HCT116 (cell line): Measurements from ENCODE around the gene TOX2.

Source experiments
- CEBPB ChIP-seq: IDR thresholded peaks from 2 replicates; pipeline ENCODE4 v1.6.1; 2012; ENCODE audit warnings: low read depth
- CTCF ChIP-seq, 3 experiments: fragments of 200-600 bp in 1 of 3; sonication (generic) in 1 of 3; IDR thresholded peaks in 2 of 3; conservative IDR thresholded peaks in 1 of 3; 2 replicates each; pipeline ENCODE4 v1.5.1; 2012 to 2017; ENCODE audit warnings: low read depth in 2 of 3, low read length in 2 of 3, antibody characterized with exemption in 1 of 3, borderline replicate concordance in 1 of 3, control low read depth in 1 of 3, mild to moderate bottlenecking in 1 of 3, mixed read lengths in 1 of 3, mixed run types in 1 of 3, moderate library complexity in 1 of 3; ENCODE audit not compliant: insufficient read depth in 1 of 3
- EGR1 ChIP-seq: IDR thresholded peaks from 2 replicates; pipeline ENCODE4 v1.6.1; 2012; ENCODE audit warnings: low read depth
- ELF1 ChIP-seq: IDR thresholded peaks from 2 replicates; pipeline ENCODE4 v1.6.1; 2012; ENCODE audit warnings: low read depth, borderline replicate concordance
- EZH2 ChIP-seq: fragments of 200-600 bp; sonication (generic); IDR thresholded peaks from 2 replicates; pipeline ENCODE4 v1.6.1; 2017; ENCODE audit warnings: antibody characterized with exemption, mixed run types
- EZH2phosphoT487 ChIP-seq: fragments of 200-600 bp; IDR thresholded peaks from 2 replicates; pipeline ENCODE4 v1.6.1; 2018; ENCODE audit warnings: antibody characterized with exemption, borderline replicate concordance
- POLR2A ChIP-seq: IDR thresholded peaks from 2 replicates; pipeline ENCODE4 v1.7.0; 2011; ENCODE audit warnings: borderline replicate concordance; ENCODE audit not compliant: insufficient read depth, insufficient read length; ENCODE audit errors: extremely low read depth
- RAD21 ChIP-seq: IDR thresholded peaks from 2 replicates; pipeline ENCODE4 v1.6.1; 2012; ENCODE audit warnings: low read depth, mild to moderate bottlenecking
- SP1 ChIP-seq: IDR thresholded peaks from 2 replicates; pipeline ENCODE4 v1.6.1; 2012; ENCODE audit warnings: low read depth
- TCF7L2 ChIP-seq: IDR thresholded peaks from 2 replicates; pipeline ENCODE4 v1.7.0; 2011; ENCODE audit warnings: borderline replicate concordance, inconsistent platforms; ENCODE audit not compliant: insufficient read depth, insufficient read length; ENCODE audit errors: extremely low read depth

GRCh38 chr20:43947316-43947710 lies 32.7 kb downstream of the TOX2 start:
- no peak for TF ChIP-seq CTCF (IDR thresholded peaks at IDR 0.05 in 2 of 3, conservative IDR thresholded peaks at IDR 0.05 in 1 of 3; ENCODE audit: borderline replicate concordance in 1 of 3, insufficient read depth in 1 of 3, low read depth in 2 of 3, low read length in 2 of 3)
- no peak for TF ChIP-seq EZH2phosphoT487
- TF ChIP-seq POLR2A, result no peak
- no peak for TF ChIP-seq SP1
- no peak for TF ChIP-seq TCF7L2
- TF ChIP-seq EGR1, result no peak
- TF ChIP-seq ELF1, result no peak
- no peak for TF ChIP-seq CEBPB
- no peak for TF ChIP-seq EZH2
- TF ChIP-seq RAD21, result no peak
